NT2/D1 (cell line): ENCODE data around the gene PTPRJ.

Source experiments
- SUZ12 ChIP-seq: IDR thresholded peaks from 2 replicates; pipeline ENCODE4 v1.6.1; 2011; ENCODE audit not compliant: insufficient read length, insufficient read depth; ENCODE audit errors: extremely low read depth
- ZNF274 ChIP-seq: IDR thresholded peaks from 2 replicates; pipeline ENCODE4 v1.6.1; 2011; ENCODE audit warnings: mild to moderate bottlenecking, low read depth, low read length

DNA sequence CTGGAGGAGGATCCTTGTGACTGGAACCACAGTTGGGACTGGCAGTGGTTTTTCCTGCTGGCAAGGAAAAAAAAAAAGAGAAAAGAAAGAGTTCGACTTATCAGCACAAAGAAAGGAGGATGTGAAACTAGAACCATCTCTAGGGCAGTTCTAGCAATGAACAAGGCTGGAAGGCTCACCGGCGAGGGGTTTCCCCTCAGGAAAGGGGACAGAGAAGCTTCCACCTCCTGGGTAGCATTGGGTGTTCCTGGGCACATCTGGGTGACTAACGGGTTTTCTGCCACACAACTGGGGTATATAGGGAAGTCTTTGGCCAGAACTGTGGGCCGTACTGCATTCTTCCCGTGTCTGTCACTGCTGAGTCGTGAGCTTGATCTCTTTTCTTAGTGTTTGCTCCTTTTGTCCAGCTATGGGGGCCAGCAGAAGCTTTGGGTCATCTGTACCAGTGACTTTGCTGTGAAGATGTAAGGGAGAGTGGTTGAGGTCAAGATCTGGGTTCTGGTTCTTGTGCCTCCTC is 126.9 kb downstream of the PTPRJ start:
- no peak for TF ChIP-seq SUZ12
- TF ChIP-seq ZNF274, result no peak
